H4 (cell line): ENCODE results near the gene DMGDH. TPM values are rescaled to one million over a fixed set of nuclear protein-coding genes. Genes with fewer than 3 reads are reported as not detected.

Experiments used
- DNase-seq: peaks from one replicate; pipeline ENCODE4 v3.0.0-alpha.2; 2015; ENCODE audit warnings: low spot score
- total RNA-seq: library from RNA; depleted of rRNA; stranded (reverse); fragments of >200 nt; shearing (Covaris generic); gene quantifications from 2 replicates; pipeline ENCODE4 v1.2.3, GENCODE V29; 2014; rRNA removed

Gene DMGDH
- total RNA-seq = 0.37 TPM in 1 of 2 replicates, not detected in the other

GRCh38 chr5:79069488-79070349 lies at the start of gene DMGDH, which contains the start of gene BHMT2:
Gene DMGDH (minus strand): TSS chr5:79069674. CDS start chr5:79069620, 54 bp downstream.
Gene BHMT2 (plus strand): TSS chr5:79069767. CDS start chr5:79069783, 16 bp downstream.
- DNase-seq = no peak

- no peak for DNase-seq
Observed at GRCh38 chr5:79112703-79113058, 43.2 kb upstream of the DMGDH start.

GRCh38 chr5:79111960-79112702 lies 42.7 kb upstream of the DMGDH start:
- DNase-seq = no peak

- DNase-seq = no peak
Observed at GRCh38 chr5:79111387-79111959, 42.0 kb upstream of the DMGDH start, which contains the start of gene BHMT. Gene BHMT (plus strand): TSS chr5:79111809. CDS start chr5:79111886, 77 bp downstream.

DNA sequence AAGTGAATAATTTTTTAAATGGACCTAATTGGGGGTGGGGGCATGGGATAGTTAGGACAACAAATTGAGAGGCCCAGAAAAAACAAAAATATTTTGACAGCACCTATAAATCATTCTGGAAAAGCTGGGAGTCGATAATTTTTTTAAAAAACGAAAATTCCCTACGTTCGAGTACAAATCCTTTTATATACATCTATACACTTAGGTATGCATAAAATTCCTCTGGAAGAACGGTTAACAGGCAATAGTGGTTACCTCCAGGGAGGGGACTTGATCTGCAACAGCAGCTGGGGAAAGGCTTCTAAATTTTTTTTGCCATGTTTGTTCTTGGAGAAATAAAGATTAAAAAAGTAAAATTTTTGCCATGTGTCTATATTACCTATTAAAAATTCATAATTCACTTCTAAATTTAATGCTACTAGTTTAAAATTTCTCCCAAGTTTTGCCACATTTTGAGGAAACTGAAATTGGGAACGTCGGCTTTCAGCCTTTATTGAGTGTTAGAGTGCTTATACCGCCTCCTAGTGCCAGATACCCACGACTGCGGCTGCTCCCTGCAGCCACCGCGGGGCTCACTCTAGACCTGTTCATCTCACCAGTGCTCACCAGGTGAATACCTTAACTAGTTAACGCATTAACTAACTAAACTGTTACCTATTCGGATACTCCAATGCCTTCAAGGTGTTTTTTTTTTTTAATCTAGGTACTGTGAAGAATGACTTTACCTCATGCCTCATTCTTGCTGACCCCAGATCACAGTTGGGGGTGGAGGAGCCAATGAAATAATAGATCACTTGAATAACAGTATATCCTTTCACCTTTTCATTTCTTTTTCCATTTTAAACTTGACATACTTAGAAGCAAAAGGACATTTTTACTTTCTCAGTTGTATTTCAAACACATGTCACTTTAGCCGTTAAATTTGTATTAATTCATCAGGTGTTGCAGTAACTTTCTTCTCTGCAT lies 40.3 kb upstream of the DMGDH start:
- DNase-seq = no peak

GRCh38 chr5:79108792-79109191 lies 39.3 kb upstream of the DMGDH start:
- no peak for DNase-seq

- DNase-seq = no peak
Observed at GRCh38 chr5:79108086-79108485, 38.6 kb upstream of the DMGDH start.

- DNase-seq = peak; percentile 49
Observed at GRCh38 chr5:79107020-79107796, 37.7 kb upstream of the DMGDH start.

DNA sequence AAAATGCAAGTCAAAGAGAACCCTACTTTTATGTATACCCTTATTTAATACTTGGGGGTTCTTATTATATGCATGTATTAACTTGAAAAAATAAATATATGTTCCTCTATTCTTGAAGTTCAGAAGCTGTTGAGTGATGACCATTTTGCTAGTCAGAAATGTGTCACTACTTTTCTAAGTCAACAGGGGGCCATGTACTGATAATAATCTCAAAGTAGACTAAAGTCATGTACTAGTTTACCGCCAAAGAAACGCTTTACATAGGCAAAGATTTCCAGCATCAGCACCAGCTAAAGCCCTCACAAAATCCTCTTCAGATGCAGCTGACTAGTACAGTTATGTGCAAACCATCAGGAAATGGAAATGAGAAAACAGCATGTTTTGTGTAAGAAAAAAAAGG lies 36.4 kb upstream of the DMGDH start:
- DNase-seq = no peak

DNA sequence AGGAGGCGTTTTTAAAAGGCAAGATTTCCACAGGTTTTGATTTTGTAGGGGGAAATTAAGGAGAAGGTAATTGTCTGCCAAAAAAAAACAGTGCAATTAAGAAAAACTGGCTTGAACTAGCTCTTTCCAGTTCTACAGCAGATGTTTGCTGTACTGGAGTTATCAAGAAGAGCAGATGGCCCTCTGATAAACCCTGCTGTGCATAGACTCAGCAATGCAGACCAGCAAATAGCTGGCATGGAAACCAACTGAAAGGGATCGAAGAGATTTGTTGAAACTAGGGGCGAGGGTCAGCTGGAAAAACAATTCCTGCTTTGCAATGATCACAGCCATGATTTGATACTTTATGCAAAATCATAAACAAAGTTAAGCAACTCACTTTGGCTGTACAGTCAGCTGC lies 24.3 kb upstream of the DMGDH start:
- DNase-seq = no peak

GRCh38 chr5:79091064-79091463 lies 21.6 kb upstream of the DMGDH start:
- DNase-seq = no peak

GRCh38 chr5:79088507-79088906 lies 19.0 kb upstream of the DMGDH start:
- no peak for DNase-seq

DNA sequence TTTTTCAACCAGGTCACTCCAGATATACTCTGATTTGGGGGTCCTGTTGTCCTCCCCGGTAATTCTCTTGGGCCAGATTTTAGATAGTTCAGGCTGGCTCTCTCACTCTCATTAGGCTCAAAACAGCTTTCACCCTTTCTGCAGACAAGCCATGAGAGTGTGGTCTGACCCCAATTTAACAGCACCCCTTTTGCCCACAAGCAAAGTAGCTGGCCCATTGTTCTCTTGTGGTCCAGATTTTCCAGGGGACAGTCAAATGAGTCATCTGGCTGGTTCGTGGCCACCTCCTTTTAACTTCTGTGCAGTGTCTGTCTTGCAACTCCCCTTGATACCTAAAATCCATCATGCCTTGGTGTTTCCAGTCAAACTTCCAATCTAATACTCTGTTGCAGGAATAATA lies 16.6 kb upstream of the DMGDH start:
- DNase-seq = no peak

DNA sequence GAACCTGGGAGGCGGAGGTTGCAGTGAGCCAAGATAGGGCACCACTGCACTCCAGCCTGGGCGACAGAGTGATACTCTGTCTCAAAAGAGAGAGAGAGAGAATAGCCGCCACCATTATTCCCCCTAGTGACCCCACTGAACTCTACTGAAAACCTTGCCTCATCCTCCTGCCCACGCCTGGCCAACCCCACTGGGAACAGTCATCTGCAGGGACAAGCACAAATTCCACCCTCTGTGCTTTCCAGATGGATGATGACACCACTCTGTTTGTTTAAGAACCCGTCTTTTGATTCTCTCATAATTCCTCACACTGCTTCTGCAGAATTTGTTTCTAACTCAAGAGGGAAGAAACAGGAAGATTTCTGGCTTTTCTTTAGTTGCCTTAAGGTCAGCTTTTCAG lies 12.3 kb upstream of the DMGDH start:
- no peak for DNase-seq

DNA sequence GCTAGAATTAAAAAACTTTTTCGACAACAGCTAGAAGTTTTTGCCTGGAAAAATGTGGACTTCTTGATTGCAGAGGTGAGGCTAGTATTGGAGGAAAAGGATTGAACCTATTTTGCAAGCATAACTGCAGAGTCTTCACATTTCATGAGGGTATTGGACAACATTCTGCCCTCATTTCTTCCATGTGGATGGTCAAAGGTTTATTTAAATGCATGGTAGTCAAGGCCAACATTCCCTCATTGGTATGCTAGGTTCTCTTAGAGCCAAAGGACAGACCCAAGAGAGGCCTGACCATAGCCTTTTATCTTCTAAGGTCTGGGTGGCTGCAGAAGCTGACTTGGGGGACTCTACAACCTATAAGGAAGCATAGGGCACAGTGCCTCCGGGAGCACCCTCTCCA lies 11.3 kb upstream of the DMGDH start:
- DNase-seq = no peak

- no peak for DNase-seq
Observed at GRCh38 chr5:79077680-79078365, 8.3 kb upstream of the DMGDH start.

- DNase-seq = no peak
Observed at GRCh38 chr5:79076819-79077218, 7.3 kb upstream of the DMGDH start.

GRCh38 chr5:79075646-79076426 lies 6.4 kb upstream of the DMGDH start:
- no peak for DNase-seq

DNA sequence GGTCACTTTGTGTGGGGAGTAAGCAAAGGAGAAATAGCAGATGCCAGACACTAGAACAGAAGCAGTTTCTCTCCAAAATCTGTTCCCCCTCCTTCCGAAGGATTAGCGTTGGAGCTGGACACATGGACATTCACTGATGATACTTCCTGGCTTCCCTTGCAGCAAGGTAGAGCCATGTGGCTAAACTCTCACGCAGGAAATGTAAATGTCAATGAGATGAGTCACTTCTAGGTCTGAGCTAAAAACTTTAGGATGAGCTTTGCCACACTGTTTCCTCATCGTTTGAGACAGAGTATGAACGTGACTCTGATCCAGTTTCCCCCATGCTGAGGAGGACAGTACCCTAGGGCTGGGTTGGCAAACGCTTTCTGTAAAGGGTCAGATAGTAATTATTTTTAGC lies 5.2 kb upstream of the DMGDH start:
- peak; percentile 25 for DNase-seq
